Left kidney (tissue), 2 donors: ENCODE data around the gene DGAT2. TPM values are rescaled to one million over a fixed set of nuclear protein-coding genes. Genes with fewer than 3 reads are reported as not detected.

Experiments
- DNase-seq: peaks from one replicate; pipeline ENCODE4 v3.0.0-alpha.2; 2013
- polyA plus RNA-seq: library from polyadenylated mRNA; unstranded; fragments of 120-200 nt; gene quantifications from one replicate; pipeline ENCODE4 v1.2.1, GENCODE V29; 2013; ENCODE audit not compliant: insufficient read length

DGAT2 gene
- polyA plus RNA-seq, 1 donor, result 4.6 TPM

DNA sequence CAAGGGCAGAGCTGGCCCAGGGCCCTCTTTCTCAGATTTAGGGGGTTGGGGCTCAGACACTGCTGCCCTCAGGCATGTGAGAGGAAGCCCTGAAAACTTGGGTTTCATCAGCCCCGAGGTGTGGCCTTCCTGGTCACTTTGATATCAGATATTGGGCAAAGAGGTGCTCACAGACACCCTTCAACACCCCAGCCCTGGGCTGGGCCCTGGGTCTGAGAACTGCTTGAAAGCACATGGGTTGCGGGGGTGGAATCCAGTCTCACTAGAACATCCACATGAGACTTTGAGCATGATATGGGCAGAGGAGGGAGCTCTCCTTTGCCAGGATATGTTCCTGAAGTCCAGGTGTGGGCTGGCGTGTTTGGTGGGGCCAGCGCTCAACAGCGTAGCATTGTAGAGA, 10.4 kb downstream of the DGAT2 start:
- DNase-seq, result no peak

DNA sequence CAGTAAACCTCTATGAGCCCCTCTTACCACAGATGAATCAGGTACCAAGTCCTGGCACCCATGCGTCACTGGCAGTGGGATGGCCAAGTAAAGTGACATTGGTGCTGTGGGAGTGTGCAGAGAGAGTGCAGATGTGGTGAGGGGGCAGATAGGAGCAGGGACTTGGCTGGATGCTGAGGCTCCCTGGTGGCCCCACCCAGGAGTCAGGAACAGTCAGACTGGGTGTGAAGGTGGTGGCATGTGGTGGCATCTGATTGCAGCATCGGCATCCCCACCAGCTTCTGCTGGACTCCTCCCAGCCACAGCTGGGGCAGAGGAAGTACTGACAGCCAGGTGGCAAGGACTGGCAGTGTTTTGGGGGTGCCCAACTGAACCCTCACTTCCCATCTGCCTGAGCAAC, 11.4 kb downstream of the DGAT2 start:
- DNase-seq, result no peak

DNA sequence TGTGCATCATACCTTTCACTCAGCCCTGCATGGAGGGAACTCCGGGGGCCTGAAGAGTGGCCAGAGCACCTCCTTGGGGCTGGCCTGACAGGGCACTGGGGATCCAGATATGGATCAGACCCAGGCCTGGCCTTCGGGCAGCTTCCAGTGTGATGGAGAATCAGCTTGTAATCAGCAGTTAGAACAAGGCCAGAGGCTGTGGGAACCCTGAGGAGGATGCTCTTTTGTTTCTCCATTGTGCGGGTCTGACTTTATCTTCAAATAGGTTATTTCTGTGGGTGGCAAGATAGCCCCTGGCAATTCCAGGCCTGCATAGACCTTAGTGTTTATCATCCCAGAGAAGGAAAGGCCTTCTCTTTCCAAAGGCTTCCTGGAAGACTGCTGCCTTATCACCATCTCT, 12.3 kb downstream of the DGAT2 start:
- DNase-seq, result no peak

DNA sequence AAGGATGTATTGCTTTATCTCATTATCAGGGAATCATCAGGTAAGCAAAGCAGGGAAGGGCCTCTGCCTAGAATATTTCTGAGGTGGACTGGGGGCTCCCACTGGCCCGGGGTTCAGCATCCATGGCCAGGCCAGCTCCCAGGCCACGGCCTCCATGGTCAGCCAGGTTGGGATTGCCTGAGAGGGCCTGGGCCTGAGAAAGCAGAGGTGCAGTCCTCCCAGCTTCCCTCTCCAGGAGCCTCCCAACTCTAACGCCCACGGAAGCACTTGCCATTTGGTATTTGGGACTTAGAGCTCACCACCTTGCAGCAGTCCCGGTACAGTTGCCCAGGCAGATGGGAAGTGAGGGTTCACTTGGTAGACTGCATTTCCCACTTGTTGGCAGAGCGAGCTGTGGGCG, 12.7 kb downstream of the DGAT2 start:
- no peak for DNase-seq

DNA sequence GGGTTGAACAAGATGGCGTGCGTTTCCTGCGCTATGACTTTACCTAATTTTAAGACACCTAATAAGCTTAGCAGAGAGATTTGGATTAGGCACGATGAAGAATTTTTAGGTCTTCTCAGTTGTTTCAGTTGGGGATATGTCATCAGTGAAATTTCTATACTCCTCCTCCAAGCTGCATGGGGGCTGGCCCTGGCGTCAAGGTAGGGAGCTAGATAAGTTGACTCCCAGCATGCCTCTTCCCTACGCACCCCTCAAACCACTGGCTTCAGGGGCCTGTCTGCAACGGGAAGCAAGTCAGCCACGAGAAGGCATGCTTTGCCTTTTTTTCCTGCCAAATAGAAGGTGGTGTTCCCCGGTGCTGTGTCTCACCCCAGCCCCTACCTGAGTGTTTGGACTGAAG, 13.3 kb downstream of the DGAT2 start:
- DNase-seq, result no peak

DNA sequence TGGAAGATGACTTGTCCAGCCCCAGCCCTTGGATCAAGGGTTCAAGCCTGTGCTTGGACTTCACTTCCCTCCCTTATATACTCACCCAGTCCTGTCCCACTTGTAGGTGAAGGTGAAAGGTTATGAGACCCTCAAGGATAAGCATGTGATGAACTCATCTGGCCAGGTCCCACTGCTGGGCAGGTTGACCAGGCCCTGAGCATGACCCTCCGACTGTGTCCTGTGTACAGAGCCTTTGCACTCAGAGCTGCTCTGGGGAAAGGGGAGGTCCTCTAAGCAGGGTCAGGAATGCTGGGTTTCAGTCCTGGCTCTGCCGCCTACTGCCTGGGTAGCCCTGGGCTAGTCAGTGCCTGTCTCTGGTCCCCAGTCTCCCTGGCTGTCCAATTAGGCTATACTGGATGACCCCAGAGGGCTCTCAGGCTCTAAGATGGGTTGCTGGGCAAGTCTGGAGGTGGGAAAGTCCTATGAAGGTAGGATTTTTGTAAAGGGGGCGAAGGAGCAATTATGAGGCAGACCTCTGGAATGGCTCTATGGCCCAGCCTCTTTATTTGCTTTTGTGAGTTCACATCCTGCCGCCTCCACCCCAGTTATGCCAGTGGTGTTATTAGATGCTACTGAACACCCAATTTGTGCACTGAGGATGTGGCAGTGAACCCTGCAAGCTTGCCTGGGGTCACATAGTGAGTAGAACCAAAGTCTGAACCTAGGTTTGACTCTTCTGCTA, 14.1 kb downstream of the DGAT2 start:
- DNase-seq, result no peak

DNA sequence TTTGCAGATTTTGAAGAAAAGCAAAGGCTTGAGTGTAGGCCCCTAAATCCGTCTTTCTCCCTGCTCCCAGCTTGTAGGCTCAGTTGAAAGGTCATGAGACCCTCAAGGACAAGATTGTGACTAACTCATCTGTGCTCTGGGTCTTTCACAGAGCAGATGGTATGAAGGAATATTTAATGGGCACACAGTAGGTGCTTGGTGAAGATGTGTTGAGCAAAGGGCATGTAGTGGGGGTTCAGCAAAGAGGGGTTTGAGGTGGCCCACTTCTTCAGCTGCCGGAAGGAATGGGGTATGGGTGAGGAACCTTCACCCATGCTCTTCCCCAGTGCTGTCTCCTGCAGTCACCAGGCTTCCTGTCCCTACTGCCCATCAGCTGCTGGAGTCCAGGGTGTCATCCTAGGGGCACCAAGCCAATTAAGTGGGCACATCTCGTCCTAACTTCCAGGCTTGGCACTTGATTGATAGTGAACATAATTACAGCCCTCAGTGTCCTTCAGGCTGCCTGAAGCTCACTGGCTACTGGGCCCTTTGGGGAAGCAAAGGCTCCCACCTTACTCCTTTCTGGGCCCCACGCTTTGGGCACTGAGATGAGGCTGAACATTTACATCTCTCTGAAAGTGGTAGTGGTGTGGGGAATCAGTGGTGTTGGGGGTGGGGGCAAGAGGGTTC, 15.0 kb downstream of the DGAT2 start:
- DNase-seq, result no peak

DNA sequence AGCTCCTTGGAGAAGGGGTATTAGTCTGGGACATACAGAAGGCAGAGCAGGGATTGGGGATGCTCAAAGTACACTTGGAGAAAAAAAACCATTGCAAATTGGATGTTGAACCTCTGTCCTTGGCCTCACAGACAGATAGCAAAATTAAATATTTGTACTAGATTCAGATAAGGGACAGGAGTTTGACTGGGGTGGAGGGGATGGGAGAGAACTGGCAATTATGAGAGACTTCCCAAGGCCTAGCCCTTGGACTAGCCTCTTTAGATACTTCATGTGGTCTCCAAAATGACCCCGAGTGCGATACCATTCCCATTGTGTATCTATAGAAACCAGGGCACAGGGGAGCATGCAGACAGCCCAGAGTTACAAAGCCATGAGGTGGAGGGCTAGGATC, 15.5 kb downstream of the DGAT2 start:
- DNase-seq, result no peak

DNA sequence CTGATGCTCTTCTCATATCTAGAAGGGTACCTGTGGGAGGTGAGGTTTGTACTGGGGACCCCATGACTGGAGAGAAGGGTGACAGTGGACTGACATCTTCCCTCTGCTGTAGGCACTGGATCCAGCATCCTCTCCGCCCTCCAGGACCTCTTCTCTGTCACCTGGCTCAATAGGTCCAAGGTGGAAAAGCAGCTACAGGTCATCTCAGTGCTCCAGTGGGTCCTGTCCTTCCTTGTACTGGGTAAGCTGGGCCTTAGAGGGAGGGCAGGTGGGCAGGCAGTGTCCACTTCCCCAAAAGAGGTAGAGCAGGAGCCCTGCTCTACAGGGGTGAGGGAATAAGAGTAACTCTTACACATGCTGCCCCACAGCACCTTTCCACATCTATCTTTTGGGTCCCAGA, 15.9 kb downstream of the DGAT2 start:
- no peak for DNase-seq

DNA sequence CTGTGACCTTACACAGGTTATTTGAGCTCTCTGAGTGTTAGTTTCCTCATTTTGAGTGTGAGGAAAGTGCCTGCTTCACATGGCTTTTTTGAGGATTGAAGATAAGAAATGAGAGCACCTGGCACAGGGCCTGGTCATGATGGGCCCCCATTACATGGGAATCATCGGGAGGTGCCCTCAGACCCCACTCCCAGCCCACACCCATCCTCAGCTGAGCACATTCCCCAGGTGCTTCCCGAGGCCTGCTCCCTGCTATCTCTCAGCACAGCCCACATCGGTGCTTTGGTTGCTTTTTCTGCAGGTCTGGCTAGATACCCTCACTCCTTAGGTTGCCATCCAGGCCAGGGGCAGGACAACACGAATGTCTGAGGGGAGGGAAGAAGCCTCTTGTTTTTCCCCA, 16.6 kb downstream of the DGAT2 start:
- DNase-seq, result no peak

DNA sequence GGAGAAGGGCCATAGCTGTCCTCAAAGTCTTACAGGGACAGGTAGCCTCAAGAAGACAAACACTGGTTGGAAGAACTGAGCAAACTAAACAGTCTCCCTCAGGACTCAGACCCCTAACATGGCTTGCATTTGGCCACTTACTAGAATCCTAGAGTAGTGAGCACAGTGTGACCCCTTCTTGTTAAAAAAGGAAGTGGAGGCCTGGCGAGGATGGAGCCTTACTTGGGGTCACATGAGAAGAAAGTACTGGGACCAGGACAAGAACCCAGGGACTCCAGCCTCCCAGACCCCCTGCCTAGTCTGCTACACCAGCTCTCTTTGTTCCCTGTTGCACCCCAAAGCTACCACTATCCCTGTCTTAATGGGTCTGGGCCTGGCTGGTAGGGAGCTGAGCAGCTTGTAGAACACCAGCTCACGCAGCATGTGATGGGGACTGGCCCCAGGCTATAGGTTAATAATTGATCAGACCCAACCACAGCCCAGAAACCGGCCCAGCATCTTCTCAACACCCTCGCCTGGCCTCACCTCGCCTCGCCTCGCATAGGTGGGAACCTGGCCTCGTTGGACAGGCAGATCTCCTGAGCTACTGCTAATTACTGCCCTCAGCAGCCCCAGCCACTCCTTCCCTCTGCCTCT, 17.6 kb downstream of the DGAT2 start:
- peak; percentile 51 for DNase-seq

DNA sequence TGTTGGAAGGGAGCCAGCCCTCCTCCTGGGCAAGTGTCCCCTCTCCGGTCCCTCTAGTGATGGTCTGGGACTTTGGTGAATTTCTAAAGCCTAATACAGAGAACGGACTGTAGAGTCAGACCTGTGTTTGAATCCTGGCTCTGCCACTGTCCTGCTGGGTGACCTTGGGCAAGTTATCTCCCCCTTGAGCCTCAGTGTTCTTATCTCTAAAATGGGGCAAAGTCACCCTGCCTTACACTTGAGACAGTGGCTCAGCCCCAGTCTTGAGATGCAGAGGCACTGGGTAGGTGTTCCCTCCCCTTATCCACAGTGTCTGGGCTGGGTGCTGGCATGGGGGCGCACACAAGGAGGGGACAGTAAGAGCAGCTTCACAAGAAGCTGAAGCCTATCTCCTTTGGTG, 20.9 kb downstream of the DGAT2 start:
- DNase-seq, result no peak

DNA sequence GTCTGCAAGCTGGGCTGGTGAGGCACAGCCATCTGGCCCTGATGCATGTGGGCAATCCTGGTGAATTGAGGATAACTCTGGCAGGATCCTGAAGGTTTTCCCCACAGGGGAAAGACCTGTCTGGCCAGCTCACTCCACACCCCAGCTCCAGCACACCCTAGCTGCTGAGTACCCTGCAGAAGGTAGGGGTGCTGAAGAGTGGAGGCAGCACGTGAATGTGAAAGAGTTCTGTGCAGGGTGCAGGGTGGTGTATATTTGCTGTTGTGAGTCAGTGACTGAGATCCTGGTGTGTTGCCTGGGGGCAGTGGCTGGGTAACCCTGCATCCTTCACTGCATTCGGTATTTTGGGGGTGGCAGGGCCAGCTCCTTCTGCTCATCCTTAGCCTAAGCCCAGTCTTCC, 22.4 kb downstream of the DGAT2 start:
- DNase-seq, result no peak

DNA sequence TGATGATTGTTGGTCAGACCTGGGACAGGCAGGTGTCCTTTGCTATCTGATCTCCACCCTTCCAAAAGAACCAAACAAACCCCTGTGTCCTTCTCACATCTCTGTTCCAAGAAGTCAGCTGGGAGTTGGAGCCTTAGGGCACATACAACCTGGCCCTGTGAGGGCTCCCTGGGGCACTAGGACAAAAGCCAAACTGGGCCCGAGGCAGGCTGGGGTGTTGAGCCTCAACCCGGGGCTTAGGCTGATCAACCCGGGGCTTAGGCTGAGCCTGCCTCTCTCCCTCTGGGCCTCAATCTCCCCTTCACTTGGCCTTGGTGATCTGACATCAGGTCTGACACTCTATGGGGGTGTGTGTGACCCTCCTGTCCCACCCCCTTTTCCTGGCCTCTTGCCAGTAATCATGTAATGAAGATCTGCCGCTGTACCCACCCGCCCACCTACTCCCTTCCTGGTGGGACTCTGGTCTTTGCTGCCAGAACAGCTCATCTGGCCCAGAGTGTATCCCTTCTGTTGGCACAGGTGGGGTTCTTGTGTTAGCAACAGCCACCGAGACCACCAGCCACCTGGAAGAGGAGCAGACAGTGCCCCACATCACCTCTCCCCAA, 23.7 kb downstream of the DGAT2 start:
- no peak for DNase-seq

DNA sequence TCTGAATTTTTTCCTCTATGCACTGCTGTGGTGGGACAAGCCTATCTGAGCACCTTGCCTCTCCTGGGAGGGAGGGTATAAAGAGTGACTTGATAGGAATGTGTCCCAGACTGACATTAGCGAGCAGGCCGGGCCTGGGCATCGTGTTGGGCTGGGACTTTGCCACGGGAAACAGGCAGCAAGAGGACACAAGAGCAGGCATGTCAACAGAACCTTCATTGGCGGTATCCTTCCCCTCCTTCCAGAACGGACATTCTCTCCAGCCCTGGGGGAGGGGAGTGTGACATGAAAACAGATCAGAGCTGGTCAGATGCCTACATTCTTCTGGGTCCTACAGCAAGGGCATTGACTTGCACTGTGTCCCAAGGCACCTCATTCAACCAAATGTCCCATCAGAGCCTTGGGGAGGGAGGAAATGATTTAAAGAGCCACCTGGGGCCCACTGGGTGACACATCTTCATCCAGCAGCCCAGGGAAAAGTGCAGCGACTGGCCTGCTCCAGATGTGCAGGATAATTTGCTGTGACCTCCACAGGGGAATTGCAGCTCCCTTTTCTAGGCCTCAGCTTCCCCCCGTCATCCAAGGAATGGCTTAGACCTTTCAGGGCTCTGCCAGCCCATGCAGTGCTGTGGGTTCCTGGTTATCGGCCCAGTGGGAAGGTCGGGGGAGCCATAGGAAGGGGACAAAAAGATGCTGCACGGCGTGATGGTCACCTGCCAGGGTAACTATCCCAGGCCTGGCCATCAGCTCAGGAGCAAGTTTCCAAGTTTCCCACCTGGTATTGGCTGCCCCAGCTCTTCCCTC, 24.6 kb downstream of the DGAT2 start:
- no peak for DNase-seq

DNA sequence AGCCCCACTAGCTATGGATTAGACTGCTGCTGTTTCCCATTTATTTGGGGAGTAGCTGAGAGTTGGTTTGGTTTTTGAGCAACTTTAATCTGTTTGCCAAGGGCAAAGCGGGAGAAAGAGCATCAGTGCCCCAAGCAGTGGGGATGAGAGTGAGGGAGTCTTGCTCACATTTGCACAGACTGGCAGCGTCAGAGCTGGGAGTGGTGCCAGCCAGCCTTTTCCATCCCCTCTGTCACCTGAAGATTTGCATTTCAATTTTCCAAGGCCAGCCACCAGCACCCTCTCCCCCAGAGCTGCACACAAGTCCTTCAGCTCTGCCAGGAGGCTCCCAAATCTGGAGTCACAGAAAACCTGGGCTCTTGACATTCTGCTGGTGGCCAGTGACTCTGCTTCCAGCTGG, 25.4 kb downstream of the DGAT2 start:
- DNase-seq, result no peak

DNA sequence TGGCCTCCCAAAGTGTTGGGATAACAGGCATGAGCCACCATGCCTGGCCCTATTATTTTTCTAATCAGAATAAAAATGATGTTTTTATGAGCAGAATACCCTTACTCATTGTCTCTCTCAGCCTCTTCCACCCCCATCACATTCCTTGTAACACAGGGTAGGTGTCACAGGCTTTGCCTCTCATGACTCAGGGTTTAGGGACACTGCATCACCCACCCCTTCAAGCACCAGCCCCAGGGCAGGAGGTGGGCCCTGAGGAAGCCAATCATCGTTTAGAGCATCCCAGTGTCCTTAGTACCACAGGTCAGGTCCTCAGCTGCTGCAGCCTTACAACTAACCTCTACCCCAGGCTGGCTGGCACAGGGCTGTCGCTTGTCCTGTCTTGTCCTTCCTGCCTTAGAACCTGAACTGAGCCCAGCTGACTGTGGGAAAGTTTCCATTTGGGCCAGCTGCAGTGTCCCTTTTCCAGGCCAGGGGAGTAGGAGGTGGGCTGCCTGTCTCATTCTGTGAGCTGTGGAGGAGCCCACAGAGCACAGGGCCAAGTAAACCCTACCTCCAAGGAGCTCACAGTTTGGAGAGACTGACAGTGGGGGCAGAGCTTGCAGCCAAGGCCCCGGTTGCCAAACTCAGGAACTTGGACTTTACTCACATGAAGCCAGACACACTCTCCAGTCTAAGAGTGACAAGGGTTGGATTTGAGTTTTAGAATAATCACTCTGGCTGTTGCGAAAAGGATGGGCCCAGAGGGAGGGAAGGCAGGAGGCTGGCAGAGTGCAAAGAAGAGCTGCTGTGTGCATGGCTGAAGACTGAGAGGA, 26.9 kb downstream of the DGAT2 start:
- no peak for DNase-seq

DNA sequence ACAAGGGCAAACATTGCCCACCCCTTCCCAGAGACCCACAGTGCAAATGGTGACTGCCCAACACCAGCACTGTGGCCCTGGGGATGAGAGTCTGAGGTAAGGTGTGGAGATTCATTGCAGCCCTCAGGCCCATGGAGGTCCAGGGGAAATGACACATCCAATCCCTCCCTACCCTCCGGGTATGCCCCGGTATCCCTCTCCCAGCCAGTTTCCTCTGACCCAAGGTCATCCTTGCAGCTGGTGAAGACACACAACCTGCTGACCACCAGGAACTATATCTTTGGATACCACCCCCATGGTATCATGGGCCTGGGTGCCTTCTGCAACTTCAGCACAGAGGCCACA, 27.5 kb downstream of the DGAT2 start:
- DNase-seq, result no peak

DNA sequence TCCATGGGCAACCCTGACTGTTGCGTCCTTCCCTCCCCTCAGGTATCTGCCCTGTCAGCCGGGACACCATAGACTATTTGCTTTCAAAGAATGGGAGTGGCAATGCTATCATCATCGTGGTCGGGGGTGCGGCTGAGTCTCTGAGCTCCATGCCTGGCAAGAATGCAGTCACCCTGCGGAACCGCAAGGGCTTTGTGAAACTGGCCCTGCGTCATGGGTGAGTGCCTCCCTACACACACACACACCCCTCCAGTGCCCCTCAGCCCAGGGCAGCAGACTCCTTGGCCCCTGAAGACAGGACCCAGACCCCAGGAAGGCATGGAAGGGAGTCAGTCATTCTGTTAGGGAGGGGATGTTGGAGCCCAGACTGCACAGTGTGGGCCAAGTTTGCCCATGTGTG, 28.5 kb downstream of the DGAT2 start:
- no peak for DNase-seq

DNA sequence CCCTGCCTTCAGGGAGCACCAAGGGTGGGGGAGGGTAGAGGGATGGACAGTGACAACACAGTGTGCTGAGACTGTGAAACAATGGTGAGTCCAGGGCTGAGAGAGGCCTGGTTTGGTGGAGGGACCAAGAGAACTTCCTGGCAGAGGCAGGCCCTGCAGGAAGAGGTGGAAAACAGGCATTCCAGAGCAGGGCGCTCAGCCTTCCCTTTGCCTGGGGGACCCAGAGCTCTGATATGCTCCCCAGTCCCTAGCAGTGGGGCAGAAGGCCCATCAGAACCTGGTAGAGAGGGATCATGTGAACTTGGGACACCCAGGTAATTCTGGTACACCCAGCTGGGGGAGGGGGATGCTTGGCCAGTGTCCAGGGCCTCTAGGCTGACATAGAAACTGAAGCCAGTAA, 29.2 kb downstream of the DGAT2 start:
- DNase-seq, result no peak

DNA sequence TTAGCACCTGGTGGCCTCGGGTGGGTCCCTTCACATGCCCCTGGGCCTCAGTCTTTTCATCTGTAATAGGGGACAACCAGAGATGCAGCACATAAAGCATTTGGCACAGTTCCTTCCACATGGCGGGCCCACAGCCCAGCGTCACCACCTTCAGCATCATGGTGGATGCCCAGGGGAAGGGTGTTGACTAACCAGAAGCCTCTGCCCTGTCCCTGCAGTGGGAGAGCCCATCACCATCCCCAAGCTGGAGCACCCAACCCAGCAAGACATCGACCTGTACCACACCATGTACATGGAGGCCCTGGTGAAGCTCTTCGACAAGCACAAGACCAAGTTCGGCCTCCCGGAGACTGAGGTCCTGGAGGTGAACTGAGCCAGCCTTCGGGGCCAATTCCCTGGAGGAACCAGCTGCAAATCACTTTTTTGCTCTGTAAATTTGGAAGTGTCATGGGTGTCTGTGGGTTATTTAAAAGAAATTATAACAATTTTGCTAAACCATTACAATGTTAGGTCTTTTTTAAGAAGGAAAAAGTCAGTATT, 31.6 kb downstream of the DGAT2 start:
- DNase-seq, result no peak
